Embryonic facial prominence (tissue), 1 donor: ENCODE results near the gene TMBIM6.
"Not testable (repeated sequence)": the region's sequence is repeated elsewhere in the genome, so short reads cannot be mapped to it uniquely, and the experiment has no call there.

Experiments used
- DNase-seq: peaks from one replicate; pipeline ENCODE4 v3.0.0-alpha.2; 2016; ENCODE audit errors: extremely low spot score

The TMBIM6 gene

DNA sequence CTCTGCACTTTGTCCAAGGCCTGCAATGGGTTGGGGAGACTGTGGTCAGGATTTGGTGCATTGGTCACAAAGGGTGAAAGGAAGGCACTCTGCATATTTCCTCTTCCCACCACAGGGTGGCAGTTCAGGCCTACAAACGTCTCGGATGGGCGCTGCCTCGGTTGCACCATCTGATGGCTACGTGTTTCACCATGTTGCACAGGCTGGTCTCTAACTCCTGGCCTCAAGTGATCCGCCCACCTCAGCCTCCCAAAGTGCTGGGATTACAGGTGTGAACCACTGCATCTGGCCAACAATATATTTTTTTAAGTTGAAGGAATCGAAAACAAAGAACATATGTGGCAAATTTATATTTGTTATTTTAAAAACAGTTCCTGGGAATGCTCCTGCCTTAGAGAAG, 35.1 kb downstream of the TMBIM6 start:
- DNase-seq: no peak

DNA sequence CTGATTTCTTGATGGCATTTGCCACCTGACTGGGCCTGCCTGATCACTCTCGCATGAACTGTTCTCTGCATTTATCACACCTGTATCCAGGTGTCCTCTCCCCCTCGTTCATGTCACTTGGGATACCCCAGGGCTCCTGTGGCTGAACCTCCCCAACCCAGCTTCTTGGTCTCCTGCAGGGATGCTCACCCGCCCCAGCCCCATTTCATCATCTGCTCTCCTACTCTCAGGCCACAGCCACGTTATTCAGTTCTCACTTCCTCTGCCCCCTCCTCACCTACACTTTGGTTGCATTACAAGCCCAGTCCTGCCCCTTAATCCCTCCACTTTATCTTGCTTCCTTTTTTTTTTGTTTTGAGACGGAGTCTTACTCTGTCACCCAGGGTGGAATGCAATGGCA, 35.5 kb downstream of the TMBIM6 start:
- DNase-seq: no peak

DNA sequence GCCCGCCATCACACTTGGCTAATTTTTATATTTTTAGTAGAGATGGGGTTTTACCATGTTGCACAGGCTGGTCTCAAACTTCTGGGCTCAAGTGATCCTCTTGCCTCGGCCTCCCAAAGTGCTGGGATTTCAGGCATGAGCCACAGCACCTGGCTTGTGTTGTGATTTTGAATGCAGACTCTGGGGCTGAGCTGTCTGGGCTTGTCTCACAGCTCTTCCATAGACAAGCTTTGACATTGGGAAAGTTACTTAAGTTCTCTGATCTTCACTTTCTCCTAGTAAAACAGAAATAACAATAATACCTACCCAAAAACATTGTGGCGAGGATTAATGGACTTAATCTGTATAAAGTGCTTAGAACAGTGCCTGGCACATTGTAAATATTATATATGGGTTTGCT, 36.0 kb downstream of the TMBIM6 start:
- no peak for DNase-seq

DNA sequence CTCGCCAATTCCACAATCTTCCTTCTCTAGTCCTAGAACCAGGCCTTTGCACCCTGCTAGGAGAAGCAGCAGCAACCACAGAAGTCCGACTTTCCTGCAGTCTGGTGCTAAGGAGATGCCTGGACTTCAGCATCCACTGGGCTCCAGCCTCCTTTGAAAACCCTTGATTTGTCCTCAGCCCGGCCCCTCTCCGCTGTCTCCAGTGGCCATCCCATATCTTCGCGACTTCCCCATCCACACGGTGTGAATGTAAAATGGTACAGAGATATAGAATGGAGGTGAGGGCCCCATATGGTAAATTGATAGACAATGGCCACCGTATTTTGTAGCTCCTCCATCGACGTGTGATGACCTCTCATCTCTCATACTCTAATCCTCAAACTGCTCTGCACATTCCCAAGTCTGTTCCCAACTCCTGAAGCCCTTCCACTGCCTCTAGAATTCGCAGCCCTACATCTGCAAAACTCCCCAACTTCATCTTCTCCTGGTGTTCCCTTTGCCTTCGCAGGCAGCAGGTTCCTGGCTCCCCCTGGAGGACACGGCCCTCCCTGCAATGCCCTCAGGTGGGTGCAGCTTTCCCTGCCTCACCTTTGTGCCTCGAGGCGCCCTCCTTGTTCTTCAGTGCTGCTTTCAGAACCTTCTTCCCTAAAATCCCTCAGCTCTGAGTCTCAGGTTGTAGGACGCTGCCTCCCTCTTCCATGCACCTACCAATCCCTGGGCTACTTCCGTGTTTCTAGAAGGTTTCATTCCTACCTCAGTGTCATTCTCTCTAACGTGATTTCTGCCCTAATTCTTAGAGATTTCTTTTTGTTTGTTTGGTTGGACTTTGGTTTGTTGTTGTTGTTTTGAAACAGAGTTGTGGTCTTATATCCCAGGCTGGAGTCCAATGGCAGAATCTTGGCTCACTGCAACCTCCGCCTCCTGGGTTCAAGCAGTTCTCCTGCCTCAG, 36.7 kb downstream of the TMBIM6 start:
- no peak for DNase-seq

DNA sequence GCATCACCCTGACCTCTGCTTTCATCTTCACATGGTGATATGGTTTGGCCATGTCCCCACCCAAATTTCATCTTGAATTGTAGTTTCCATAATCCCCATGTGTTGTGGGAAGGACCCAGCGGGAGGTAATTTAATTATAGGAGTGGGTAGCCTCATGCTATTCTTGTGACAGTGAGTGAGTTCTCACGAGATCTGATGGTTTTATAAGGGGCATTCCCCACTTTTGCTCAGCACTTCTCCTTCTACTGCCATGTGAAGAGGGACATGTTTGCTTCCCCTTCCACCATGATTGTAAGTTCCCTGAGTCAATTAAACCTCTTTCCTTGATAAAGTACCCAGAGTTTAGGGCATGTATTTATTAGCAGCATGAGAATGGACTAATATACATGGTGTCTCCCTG, 38.2 kb downstream of the TMBIM6 start:
- DNase-seq: no peak

DNA sequence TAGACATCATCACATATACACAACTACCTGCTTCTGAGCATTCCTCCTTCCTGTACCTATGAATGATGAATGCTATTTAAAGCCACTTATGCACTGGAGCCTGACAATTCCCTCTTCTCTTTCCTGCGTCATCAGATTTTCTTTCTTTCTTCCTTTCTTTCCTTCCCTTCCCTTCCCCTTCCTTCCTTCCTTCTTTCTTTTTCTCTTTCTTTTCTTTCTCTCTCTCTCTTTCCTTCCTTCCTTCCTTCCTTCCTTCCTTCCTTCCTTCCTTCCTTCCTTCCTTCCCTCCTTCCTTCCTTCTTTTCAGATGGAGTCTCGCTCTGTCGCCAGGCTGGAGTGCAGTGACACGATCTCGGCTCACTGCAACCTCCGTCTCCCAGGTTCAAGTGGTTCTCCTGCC, 39.6 kb downstream of the TMBIM6 start:
- not testable (repeated sequence) for DNase-seq

DNA sequence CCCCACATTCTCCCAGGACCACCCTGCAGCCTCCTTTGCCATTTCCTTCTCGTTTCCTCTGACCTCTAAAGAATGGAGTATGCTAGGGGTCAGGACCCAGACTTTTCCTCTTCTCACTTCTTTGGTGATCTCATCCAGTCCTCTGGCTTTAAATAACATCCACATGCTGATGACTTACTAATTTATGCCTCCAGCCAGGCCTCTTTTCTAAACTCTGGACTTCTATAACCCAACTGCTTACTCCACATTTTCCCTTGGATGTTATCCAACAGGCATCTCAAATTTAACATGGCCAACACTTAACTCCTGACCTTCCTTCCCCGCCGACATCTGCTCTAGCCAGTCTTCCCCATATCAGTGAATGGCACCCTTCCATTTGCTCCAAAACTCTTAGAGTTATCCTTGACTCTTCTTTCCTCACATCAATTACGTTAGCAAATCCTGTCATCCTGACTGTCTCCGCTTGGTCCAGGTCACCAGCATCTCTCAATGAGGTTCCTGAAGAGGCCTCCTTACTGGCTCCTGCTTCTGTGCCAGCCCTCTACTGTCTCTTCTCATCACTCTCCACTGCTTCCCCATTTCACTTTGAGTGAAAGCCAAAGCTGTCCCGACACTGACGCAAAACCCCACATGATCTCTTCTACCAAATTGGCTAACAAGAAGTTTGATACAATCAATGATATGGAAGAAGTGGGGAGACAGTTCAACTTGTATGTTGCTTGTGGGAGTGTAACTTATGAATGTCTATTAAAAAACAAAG, 42.7 kb downstream of the TMBIM6 start:
- no peak for DNase-seq

DNA sequence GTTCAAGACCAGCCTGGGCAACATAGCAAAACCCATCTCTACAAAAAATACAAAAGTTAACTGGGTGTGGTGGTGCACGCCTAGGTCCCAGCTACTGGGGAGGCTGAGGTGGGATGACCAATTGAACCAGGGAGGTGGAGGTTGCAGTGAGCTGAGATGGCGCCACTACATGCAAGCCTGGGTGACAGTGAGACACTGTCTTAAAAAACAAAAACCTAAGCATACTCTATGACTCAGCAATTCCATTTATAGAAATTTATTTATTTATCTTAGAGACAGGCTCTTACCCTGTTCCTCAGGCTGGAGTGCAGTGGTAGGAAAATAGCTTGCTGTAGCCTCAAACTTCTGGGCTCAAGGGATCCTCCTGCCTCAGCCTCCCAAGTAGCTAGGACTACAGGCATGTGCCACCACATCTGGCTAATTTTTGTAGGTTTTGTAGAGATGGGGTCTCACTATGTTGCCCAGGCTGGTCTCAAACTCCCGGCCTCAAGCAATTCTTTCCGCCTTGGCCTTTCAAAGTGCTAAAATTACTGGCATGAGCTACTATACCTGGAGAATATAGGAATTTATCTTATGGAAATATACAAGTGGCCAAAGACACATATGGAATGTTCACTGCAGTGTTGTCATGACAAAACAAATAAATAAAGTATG, 43.5 kb downstream of the TMBIM6 start:
- DNase-seq: no peak

DNA sequence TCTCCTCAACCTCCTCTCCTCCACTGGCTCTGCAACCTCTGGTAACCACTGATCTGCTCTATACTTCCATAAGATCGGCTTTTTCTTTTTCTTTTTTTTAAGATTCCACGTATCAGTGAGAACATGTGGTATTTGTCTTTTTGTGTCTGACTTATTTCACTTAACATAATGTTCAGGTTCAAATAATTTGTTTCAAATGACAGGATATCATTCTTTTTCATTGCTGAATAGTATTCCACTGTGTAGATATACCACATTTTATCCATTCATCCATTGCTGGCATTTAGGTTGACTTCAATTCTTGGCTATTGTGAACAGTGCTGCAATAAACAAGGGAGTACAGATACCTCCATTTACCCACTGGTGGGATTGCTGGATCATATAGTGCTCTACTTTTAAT, 46.3 kb downstream of the TMBIM6 start:
- DNase-seq: no peak

DNA sequence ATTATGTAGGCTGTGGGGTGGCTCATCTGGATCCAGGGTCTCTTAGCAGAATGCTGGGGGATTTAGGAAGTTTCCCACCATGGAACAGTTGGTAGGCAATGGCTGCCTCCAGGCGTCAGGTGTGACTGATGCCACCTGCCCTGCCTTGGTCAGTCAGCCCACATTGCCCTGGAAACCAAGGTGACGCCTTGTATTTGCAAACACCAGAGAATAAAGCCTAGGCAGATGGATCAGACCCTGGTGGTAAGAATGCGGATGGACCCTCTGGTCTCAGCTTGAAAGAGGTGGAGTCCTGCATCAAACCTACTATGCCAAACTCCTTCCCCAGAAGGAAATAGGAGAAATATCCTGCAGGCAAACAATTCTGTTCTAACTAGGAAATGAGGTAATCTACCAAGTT, 48.6 kb downstream of the TMBIM6 start:
- DNase-seq: no peak

DNA sequence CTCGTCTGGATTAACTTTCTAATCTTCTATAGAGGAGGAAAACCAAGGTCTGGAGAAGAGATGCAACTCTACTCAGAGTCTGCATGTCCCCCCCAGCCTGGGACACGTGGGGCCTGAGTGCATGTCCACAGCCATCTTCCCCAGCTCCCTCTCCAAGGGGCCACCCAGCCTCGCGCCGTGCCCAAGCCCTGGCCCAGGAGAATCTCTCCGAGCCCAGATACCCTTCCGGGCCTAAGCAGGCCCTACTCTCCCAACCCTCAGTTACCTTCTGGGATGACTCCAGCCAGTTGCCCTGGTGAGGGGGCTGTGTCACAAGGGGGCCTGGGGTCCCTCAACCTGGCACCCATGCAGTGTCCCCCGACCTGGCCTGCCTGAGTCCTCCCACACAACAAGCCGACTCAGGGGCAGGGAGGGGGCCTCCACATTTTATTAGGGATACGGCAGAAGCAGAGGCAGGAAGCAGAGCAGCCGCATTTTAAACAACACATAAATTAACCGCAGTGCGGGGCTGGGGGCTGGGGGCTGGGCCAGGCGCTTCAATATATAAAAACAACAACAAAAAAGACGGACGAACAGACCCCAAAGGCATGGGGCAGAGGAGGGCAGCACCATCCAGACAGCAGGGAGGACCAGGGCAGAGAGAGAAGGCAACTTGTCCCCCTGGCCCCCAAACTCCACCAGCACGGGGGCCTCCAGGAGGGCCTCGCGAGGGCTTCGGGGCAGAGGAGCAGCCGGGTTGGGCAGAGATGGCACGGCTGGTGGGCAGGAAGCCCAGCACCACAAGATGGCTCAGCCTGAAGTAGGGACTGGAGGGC, 49.6 kb downstream of the TMBIM6 start:
- no peak for DNase-seq

DNA sequence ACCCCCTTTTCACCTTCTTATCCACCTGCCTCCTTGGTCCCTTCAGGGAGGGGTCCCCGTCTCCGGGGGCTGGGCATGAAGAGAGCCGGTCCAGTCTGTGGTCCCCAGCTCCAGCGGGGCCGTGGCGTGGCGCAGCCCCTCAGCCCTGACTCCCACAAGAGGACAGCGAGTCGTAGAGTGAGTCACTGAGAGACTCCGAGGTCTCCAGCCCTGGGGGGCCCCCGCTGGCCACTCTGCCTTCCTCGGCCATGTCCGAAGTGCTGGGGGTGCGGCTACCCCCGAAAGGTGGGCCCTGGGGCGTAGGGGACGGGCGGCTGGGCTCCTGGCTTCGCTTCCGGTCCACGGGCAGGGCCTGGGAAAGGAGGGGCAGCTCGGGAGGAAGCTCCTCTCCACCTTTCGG, 50.3 kb downstream of the TMBIM6 start:
- DNase-seq: no peak

DNA sequence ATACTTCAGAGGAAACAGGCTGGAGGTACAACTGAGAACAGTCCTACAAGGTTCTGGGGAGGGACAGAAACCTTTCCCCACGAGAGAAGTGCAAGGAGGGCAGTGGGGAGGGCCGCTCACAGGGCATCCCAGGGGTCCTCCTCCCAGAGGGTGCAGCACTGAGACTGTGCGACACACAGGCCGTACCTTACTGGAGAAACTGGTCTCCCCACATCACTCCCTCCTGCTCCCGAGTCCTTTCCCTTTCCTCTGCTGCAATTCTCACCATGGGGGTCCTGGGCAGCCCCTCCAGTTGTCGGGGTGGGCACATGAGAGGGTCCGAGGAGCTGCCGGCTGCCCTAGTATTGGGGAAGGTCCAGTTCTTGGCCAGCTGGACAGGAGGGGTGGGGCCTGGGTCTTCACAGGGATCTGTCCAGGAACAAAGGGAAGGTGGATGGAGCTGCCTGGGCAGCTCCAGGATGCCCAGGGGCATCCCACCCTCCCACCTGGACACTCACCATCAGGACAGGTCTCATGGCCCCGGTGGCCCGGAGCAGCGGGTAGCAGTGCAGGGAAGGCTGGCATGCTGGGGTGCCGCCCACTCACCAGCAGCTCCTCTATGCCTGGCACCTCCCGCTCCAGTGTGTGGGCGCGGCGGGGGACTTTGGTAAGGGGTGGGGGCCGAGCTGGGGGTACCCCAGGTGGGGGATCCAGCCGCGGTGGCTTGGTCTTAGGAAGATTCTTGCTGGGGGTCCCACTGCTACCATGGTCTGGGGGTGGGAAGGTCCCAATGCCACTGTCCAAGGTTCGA, 51.0 kb downstream of the TMBIM6 start:
- DNase-seq: no peak

DNA sequence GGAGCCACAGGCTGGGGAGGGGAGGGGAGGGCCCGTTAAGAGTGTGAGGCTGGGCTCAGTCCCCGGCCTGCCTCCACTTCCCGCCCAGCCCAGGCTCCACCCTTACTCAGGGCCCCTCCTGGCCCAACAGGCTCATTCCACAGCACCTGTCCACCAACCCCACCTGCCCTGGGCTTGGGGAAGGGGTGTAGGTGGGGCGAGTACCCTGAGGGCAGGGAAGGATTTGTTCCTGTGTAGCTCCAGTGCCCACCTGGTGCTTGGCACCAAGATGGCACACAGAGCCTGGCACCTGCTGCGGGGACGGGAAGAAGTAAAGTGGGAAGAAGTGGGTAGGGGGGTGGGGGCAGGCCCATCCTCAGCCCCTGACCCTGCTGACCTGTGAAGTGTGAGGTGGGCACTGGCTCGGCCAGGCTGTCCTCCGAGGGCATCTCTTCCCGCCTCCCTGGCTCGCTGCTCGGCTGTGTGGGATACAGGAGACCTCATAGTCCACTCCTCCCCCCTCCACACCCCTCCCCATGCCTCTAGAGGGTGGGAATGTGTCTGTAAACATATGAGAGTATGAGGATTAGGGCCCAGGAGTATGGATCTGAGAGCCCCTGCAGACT, 51.7 kb downstream of the TMBIM6 start:
- no peak for DNase-seq

DNA sequence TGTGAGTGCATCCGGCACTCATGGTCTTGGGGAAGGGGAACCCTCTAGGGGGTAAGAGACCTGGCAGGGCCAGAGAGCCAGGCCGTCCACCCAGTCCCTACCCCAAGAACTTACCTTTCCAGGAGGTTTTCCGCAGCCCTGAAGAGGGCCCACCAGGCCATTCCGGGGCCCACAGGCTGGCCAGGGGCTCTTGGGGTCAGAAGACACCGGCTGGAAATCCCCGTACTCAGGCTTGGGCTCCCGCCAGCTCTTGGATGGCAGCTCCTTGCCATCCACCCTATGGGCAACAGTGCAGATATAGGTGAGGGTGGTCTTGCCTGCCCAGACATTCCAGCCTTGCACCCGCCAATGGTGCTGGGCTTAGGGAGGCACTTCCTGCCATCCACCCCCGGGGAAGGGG, 52.3 kb downstream of the TMBIM6 start:
- no peak for DNase-seq

DNA sequence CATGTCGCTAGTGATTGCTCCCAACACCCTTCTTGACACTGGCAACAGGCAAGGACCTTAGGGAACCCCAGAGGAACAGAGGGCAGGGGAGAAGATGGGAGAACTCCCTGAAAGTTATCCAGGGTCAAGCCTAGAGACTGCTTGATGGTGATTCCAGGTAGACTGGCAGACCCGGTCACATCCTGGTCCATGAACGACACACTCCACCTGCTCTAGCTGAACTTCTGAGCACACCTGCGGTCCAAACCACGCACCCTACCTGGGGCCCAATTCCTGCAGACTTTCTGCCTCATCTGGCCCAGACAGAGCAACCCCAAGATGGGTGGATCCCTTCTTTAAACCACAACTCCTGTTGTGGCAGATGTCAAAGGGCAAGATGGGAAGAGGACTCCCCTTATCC, 52.7 kb downstream of the TMBIM6 start:
- DNase-seq: no peak

DNA sequence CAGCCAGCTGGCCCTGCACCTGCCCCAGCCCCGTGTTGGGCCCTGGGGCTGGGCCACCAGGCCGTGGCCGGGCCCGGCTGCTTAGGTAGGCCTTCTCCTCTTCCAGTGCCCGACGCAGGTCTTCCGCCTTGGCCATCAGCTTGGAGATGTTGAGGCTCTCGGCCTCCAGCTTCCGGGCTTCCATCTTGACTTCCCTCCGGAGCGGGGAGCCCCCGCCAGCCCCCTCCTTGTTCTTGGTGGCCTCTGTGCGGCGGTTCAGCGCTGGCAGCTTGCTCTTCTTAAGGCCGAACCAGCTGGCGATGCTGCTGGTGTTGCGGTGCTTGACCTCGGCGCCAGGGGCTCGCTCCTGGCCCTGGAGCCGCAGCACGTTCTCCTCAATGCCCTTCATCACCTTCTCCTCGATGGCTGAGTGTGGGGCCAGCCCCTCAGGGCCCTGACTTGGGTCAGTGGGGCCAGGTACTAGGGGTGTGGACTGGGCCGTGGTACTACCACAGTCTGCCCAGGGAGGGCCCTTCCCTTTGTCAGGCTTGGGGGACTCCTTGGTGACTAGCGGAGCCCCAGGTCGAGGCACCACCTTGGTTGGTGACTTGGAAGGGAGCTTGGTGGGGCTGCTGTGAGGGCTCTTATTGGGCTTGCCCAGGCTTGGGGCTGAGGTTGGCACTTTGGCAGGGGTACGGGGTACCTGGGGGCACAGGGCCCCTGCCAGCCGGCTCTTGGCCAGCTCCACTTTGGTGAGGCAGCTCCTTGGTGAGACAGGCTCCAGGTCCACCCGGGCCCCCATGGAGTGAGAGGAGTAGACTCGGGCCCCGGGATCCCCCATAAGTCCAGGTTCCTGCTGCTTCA, 53.7 kb downstream of the TMBIM6 start:
- no peak for DNase-seq

DNA sequence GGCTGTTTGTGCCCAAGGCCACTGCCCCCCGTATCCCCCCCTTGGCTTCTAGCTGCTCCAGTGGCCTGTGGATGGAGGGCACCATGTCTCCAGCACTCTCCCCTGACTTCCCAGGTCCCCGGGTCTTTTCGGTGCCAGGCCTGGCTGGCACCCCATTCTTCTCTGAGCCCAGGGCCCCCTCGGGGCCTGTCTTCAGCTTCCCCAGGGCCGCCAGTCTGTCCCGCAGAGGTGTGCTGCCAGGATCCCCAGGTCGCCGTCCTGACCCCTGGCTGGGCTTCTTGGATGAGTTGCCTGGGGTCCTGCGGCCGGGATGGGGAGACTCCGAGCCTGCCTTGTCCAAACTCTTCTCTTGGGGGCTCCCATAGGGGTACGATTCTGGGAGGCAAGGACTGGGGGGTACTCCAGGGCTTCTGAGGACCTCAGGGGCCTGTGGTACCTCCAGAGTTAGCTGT, 54.3 kb downstream of the TMBIM6 start:
- DNase-seq: no peak

DNA sequence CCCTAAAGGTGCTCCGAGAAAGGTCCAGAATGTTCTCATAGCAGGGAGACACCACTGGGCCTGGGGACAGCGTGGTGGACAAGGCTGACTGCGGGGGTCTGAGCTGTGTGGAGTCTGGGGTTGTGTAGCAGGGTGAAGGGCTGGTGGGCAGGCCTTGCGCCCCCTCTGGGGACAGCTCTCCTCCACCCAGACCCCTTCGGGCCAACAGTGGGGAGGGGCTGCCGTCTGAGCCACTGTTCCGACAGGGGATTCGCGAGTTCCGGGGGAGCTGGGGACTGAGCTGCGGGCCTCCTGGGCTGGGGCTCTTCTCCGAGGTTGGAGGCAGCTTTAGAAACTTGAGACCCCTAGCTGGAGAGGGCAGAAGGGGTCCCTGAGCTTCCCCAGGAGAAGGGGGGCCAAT, 54.8 kb downstream of the TMBIM6 start:
- no peak for DNase-seq
